MCF 10A (cell line): ENCODE results near the gene CSNK2B. TPM values are rescaled to one million over a fixed set of nuclear protein-coding genes. Genes with fewer than 3 reads are reported as not detected.

Experiments
- BruUV-seq: library from RNA; stranded (reverse); fragments of 400-500 nt; replicated peaks from 2 replicates; lab custom pipeline; 2021; lab: Mats Ljungman, UMichigan
- CTCF ChIA-PET: fragments of 300-600 bp; sonication (Branson Sonifier 250); formaldehyde crosslinking; extraction: SDS; loops from one replicate; lab custom pipeline; 2021; ENCODE audit warnings: antibody characterized with exemption, inconsistent platforms; lab: Yijun Ruan, JAX
- POLR2A ChIA-PET: fragments of 300-600, 350-650 bp; sonication (Branson Sonifier 250); formaldehyde crosslinking; extraction: SDS; loops from one replicate; lab custom pipeline; 2020; ENCODE audit warnings: antibody characterized with exemption, inconsistent platforms; lab: Yijun Ruan, JAX
- DNase-seq: peaks from one replicate; pipeline ENCODE4 v3.0.0-alpha.2; 2018; ENCODE audit not compliant: unreplicated experiment
- H3K27ac Mint-ChIP-seq: one replicate; pipeline ENCODE4 v1.8.0; 2022; ENCODE audit warnings: mild to moderate bottlenecking, low read depth, mixed read lengths; ENCODE audit not compliant: unreplicated experiment
- H3K27me3 Mint-ChIP-seq: one replicate; pipeline ENCODE4 v1.8.0; 2022; ENCODE audit warnings: mixed read lengths; ENCODE audit not compliant: insufficient read depth, unreplicated experiment
- H3K36me3 Mint-ChIP-seq: one replicate; pipeline ENCODE4 v1.8.0; 2022; ENCODE audit warnings: mild to moderate bottlenecking, moderate library complexity, mixed read lengths; ENCODE audit not compliant: insufficient read depth, unreplicated experiment
- H3K4me1 Mint-ChIP-seq: one replicate; pipeline ENCODE4 v1.8.0; 2022; ENCODE audit warnings: mixed read lengths; ENCODE audit not compliant: insufficient read depth, unreplicated experiment
- H3K4me3 Mint-ChIP-seq: one replicate; pipeline ENCODE4 v1.8.0; 2022; ENCODE audit warnings: mild to moderate bottlenecking, moderate library complexity, mixed read lengths; ENCODE audit not compliant: unreplicated experiment
- H3K9me3 Mint-ChIP-seq: one replicate; pipeline ENCODE4 v1.8.0; 2022; ENCODE audit warnings: mixed read lengths; ENCODE audit not compliant: unreplicated experiment
- intact Hi-C: fragments of 100-400 bp; cut with micrococcal nuclease; formaldehyde crosslinking; loops from 2 replicates; pipeline ENCODE4 v1.14.1; 2022
- total RNA-seq: library from RNA; stranded (reverse); gene quantifications from 2 replicates; pipeline ENCODE4 v1.2.3, GENCODE V29; 2022
- TF ChIP-seq, protein P1 (sequence below): fragments of 200-600 bp; IDR thresholded peaks from one replicate; pipeline ENCODE4 v1.8.0; 2022; ENCODE audit warnings: antibody characterized with exemption, mild to moderate bottlenecking; ENCODE audit not compliant: unreplicated experiment

The CSNK2B gene
- total RNA-seq, 1 experiment from 2014 or later, result 209 TPM

DNA sequence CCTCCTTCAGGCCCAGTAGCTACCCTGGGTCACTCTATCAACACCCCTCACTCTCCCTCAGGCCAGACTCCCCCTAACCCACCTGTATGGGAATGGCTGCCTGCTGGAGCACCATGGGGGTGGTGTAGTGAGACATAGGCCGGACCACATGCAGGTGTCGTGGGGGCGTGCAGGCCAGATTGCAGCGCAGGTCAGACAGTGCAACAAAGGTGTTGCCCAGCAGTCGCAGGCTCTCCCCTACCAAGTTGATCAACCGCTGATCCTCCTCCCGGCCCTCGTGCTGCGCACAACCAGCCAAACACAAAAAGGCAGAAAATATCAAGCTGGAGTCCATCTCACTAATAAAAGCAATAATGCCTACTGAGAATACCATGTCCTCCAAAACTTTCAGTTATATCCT lies 20.6 kb upstream of the CSNK2B start:
- BruUV-seq, result no TSS peak
- intact Hi-C loops, result no loop called here
- peaks cover 10% of the 10 kb centered on the region for H3K4me1 Mint-ChIP-seq
- CTCF ChIA-PET, result no interaction called here
- TF ChIP-seq, protein P1, sequence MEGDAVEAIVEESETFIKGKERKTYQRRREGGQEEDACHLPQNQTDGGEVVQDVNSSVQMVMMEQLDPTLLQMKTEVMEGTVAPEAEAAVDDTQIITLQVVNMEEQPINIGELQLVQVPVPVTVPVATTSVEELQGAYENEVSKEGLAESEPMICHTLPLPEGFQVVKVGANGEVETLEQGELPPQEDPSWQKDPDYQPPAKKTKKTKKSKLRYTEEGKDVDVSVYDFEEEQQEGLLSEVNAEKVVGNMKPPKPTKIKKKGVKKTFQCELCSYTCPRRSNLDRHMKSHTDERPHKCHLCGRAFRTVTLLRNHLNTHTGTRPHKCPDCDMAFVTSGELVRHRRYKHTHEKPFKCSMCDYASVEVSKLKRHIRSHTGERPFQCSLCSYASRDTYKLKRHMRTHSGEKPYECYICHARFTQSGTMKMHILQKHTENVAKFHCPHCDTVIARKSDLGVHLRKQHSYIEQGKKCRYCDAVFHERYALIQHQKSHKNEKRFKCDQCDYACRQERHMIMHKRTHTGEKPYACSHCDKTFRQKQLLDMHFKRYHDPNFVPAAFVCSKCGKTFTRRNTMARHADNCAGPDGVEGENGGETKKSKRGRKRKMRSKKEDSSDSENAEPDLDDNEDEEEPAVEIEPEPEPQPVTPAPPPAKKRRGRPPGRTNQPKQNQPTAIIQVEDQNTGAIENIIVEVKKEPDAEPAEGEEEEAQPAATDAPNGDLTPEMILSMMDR, result no peak
- POLR2A ChIA-PET, result interaction anchor here (0.8 to 1.1 kb wide), 2 partner anchors 20 to 23 kb away, joined by 3 to 6 read pairs; partner anchors contain the start of gene GPANK1
- no peak overlapping the region for H3K4me3 Mint-ChIP-seq
- no peak overlapping the region for H3K27ac Mint-ChIP-seq
- no peaks in the 10 kb centered on the region for H3K27me3 Mint-ChIP-seq
- H3K9me3 Mint-ChIP-seq, result no peaks in the 10 kb centered on the region
- DNase-seq, result no peak
- H3K36me3 Mint-ChIP-seq, result peaks cover 89% of the 10 kb centered on the region

DNA sequence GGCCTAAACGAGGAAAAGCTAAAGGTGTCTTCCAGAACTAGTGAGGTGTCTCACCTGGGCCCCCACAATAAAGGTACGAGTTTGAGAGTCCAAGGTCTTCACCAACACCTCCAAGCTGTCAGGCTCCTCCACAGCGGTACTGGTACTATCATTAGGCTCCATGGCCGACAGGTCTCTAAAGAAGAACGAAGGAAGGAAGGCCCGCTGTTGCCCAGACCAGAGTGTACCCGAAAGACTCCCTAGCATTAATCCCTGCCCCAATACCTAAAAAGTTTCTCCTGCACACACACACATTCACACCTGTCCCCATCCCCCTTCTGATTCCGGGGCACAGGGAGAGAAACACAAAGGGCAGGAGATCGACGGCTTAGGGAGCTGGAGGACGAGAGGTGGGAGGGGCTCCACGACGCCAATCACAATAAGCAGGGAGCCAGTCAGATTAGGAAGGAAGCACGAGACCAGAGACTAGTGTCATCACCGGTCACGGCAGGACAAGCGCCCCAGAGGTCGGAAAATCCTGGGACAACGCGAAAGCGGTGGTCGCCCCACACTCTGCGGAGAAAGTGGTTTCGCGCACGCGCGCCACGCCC lies 14.2 kb upstream of the CSNK2B start:
- peak overlapping the region; percentile 98 for H3K27ac Mint-ChIP-seq
- TSS peak; percentile 57 for BruUV-seq

DNA sequence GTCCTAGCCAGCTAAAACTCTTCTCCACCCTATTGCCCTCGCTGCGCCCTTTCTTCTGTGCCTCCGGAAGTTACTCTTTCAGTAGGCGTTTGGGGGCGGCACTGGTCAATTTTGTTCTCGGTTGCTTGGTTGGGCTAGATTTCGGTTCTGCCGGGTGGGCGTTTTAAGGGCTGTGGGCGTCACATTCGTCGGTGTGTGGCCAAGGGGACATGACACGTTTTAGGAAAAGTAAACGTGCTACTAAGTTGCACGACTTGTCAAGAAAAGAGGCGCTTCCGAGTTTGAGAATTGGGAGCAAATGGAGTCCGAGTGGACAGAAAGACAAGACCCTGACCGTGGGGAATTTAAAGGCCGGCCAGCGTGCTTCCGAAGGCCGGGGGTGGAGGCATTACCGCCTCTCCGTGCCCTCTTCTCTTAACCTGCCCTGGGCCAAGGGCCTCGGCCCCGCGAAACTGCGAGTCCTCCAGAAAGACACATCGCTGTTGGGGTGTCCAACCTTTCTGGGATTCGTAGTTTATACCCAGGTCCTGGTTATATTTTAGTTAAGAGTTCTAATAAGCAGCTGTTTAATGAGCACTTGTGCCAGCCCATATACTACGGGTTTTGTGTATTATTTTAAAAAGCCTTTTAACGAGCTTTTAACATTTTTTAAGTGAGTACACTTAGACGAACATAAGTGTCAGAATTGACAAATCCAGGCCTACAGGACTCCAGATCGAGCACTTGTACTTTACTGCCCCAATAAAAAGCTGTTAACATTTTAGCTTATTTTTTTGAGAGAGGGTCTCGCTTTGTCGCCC lies 12.8 kb upstream of the CSNK2B start:
- ChIA-PET CTCF (interaction anchor here (0.7 to 1.6 kb wide), 7 partner anchors 11 to 317 kb away, joined by 3 to 9 read pairs (median 4); partner anchors contain the start of gene ATP6V1G2), POLR2A (interaction anchor here (0.5 to 7.1 kb wide), 49 partner anchors 10 to 1961 kb away, joined by 3 to 263 read pairs (median 5); partner anchors contain the start of genes ABHD16A, ATF6B, ATP6V1G2 and BRD2)
- H3K27ac Mint-ChIP-seq, result peak overlapping the region; percentile 98
- no peak for DNase-seq
- TF ChIP-seq, protein P1, result no peak
- intact Hi-C loops, result loop anchor here (1.0 to 2.0 kb wide), 2 partner anchors 7 to 106 kb away; partner anchors contain the start of genes ATP6V1G2, C6orf47 and NFKBIL1
- peaks cover 36% of the 10 kb centered on the region for H3K4me1 Mint-ChIP-seq
- H3K27me3 Mint-ChIP-seq, result no peaks in the 10 kb centered on the region
- BruUV-seq, result TSS peak; percentile 89
- H3K36me3 Mint-ChIP-seq, result peaks cover 55% of the 10 kb centered on the region
- H3K4me3 Mint-ChIP-seq, result peak overlapping the region; percentile 100
- H3K9me3 Mint-ChIP-seq, result no peaks in the 10 kb centered on the region

More for the DNA sequence above, 14.2 kb upstream of the CSNK2B start:
- ChIA-PET CTCF (interaction anchor here (0.6 to 1.0 kb wide), 6 partner anchors 15 to 247 kb away, joined by 3 to 5 read pairs (median 4); partner anchors contain the start of gene ATP6V1G2), POLR2A (interaction anchor here (0.6 to 7.1 kb wide), 52 partner anchors 8 to 1625 kb away, joined by 3 to 263 read pairs (median 6); partner anchors contain the start of genes ABHD16A, AIF1, ATF6B and ATP6V1G2)
- Mint-ChIP-seq H3K27me3 (no peaks in the 10 kb centered on the region), H3K9me3 (no peaks in the 10 kb centered on the region), H3K4me3 (peak overlapping the region; percentile 100), H3K4me1 (peaks cover 30% of the 10 kb centered on the region), H3K36me3 (peaks cover 60% of the 10 kb centered on the region)
- DNase-seq, result peak; percentile 76
- intact Hi-C loops, result loop anchor here (1.0 to 2.0 kb wide), 2 partner anchors 9 to 105 kb away; partner anchors contain the start of genes ATP6V1G2, C6orf47 and NFKBIL1
- TF ChIP-seq, protein P1, result no peak
